Stimulated activated CD4-positive, alpha-beta T cell treated with anti-CD3 and anti-CD28 coated beads, Interleukin-1b, Interleukin-23, amount 100 ng/mL, for 24 hours (primary cell): ENCODE measurements around the gene MIF.
"Not testable (repeated sequence)": the region's sequence is repeated elsewhere in the genome, so short reads cannot be mapped to it uniquely, and the experiment has no call there.

ENCODE experiments used
- DNase-seq, 4 experiments: peaks; one replicate each; pipeline ENCODE4 v3.0.0-alpha.2; 2020; ENCODE audit warnings: low read depth in 4 of 4, low spot score in 1 of 4

MIF gene

GRCh38 chr22:23938328-23939016 is 44.3 kb downstream of the MIF start:
- DNase-seq: no peak

DNA sequence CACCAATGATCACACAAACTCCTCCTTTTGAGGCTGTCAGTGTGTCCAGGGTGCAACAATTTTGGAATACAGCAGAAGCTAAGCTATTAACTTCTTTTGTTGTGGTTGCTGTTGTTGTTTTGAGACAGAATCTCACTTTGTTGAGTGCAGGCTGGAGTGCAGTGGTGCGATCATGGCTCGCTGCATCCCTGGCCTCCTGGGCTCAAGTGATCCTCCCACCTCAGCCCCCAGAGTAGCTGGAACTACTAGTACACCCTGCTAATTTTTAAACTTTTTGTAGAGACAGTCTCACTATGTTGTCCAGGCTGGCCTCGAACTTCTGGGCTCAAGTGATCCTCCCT is 44.8 kb downstream of the MIF start:
- no peak for DNase-seq

DNA sequence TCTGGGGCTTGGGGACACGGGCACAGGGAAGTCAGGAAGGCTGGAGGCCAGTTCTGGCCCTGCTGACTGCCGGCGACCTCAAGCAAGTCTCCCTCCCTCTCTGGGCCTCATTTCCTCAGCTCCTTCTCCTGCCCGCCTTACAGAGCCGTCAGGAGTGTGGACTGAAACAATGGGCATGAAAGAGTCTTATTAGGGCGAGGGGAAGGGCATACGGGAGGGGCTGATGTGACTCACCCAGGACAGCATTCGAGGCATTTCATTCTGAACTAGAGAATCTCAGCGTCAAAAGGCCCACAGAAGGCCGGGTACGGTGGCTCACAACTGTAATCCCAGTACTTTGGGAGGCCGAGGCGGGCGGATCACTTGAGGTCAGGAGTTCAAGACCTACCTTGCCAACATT is 46.0 kb downstream of the MIF start:
- DNase-seq: not testable (repeated sequence)
